Osteocyte (in vitro differentiated cells): ENCODE results near the gene ABAT. TPM values are rescaled to one million over a fixed set of nuclear protein-coding genes. Genes with fewer than 3 reads are reported as not detected.
"Not testable (repeated sequence)": the region's sequence is repeated elsewhere in the genome, so short reads cannot be mapped to it uniquely, and the experiment has no call there.

Experiments used
- DNase-seq: peaks from one replicate; pipeline ENCODE4 v3.0.0; 2021; ENCODE audit warnings: mixed read lengths; ENCODE audit not compliant: unreplicated experiment; ENCODE audit errors: extremely low spot score
- H3K27ac Mint-ChIP-seq: one replicate; pipeline ENCODE4 v1.8.0; 2021; ENCODE audit warnings: mild to moderate bottlenecking, mixed read lengths; ENCODE audit not compliant: unreplicated experiment
- H3K27me3 Mint-ChIP-seq: one replicate; pipeline ENCODE4 v1.8.0; 2021; ENCODE audit warnings: mixed read lengths; ENCODE audit not compliant: unreplicated experiment
- H3K36me3 Mint-ChIP-seq: one replicate; pipeline ENCODE4 v1.8.0; 2021; ENCODE audit warnings: mixed read lengths; ENCODE audit not compliant: unreplicated experiment
- H3K4me1 Mint-ChIP-seq: one replicate; pipeline ENCODE4 v1.8.0; 2021; ENCODE audit warnings: mixed read lengths; ENCODE audit not compliant: unreplicated experiment
- H3K4me3 Mint-ChIP-seq: one replicate; pipeline ENCODE4 v1.8.0; 2021; ENCODE audit warnings: mild to moderate bottlenecking, moderate library complexity, mixed read lengths; ENCODE audit not compliant: unreplicated experiment
- H3K9me3 Mint-ChIP-seq: one replicate; pipeline ENCODE4 v1.8.0; 2021; ENCODE audit warnings: mixed read lengths; ENCODE audit not compliant: unreplicated experiment
- CTCF ChIP-seq: fragments of 200-600 bp; sonication (generic); IDR thresholded peaks from 2 replicates; pipeline ENCODE4 v1.5.0; 2021; ENCODE audit warnings: antibody characterized with exemption, mild to moderate bottlenecking, moderate library complexity
- total RNA-seq: library from RNA; stranded (reverse); gene quantifications from 2 replicates; pipeline ENCODE4 v1.2.1, GENCODE V29; 2021

ABAT gene
- total RNA-seq, 1 donor from 2014 or later = 3.0 TPM

- H3K27ac Mint-ChIP-seq = peak overlapping the region; percentile 78
- no peaks in the 10 kb centered on the region for H3K27me3 Mint-ChIP-seq
- peaks cover 10% of the 10 kb centered on the region for H3K36me3 Mint-ChIP-seq
- H3K9me3 Mint-ChIP-seq = no peaks in the 10 kb centered on the region
- peak overlapping the region; percentile 98 for H3K4me3 Mint-ChIP-seq
- H3K4me1 Mint-ChIP-seq = peaks cover 27% of the 10 kb centered on the region
- no peak for DNase-seq
- no peak for TF ChIP-seq CTCF
Observed at GRCh38 chr16:8798535-8799157, 124.2 kb downstream of the ABAT start.

DNA sequence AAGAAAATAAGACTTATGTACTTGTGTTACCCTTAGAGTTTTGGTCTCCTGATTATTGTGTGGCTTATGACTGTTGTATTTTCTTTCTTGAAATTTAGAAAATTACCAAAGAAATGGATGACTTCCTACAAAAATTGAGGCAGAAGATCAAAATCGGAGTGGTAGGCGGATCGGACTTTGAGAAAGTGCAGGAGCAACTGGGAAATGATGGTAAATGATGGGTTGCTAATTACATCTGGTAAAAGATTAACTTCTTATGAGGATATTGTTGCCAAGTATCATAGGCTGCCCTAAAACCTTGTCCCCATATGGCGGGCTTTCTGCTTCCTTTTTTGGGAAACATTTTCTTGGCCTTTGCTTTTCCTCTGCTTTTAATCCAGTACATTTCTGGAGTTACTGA lies 127.3 kb downstream of the ABAT start:
- no peak for TF ChIP-seq CTCF
- H3K27me3 Mint-ChIP-seq = no peaks in the 10 kb centered on the region
- peaks cover 23% of the 10 kb centered on the region for H3K36me3 Mint-ChIP-seq

GRCh38 chr16:8803733-8804132 lies 129.3 kb downstream of the ABAT start:
- H3K36me3 Mint-ChIP-seq = peaks cover 34% of the 10 kb centered on the region
- not testable (repeated sequence) for H3K27ac Mint-ChIP-seq, H3K4me3 Mint-ChIP-seq, H3K27me3 Mint-ChIP-seq, DNase-seq, H3K9me3 Mint-ChIP-seq
- H3K4me1 Mint-ChIP-seq = peaks cover 13% of the 10 kb centered on the region

More for the DNA sequence above, 127.3 kb downstream of the ABAT start:
- H3K27ac Mint-ChIP-seq = no peak overlapping the region
- H3K4me3 Mint-ChIP-seq = no peak overlapping the region
- DNase-seq = no peak
- peaks cover 23% of the 10 kb centered on the region for H3K4me1 Mint-ChIP-seq
- H3K9me3 Mint-ChIP-seq = no peaks in the 10 kb centered on the region

GRCh38 chr16:8804313-8804712 lies 129.9 kb downstream of the ABAT start:
- Mint-ChIP-seq H3K4me3 (no peak overlapping the region), H3K27me3 (no peaks in the 10 kb centered on the region), H3K9me3 (no peaks in the 10 kb centered on the region), H3K27ac (no peak overlapping the region), H3K4me1 (peaks cover 7% of the 10 kb centered on the region), H3K36me3 (peaks cover 39% of the 10 kb centered on the region)
- DNase-seq = no peak
- TF ChIP-seq CTCF = no peak

GRCh38 chr16:8806272-8806983 lies 132.0 kb downstream of the ABAT start:
- Mint-ChIP-seq H3K36me3 (peaks cover 52% of the 10 kb centered on the region), H3K27me3 (no peaks in the 10 kb centered on the region), H3K4me1 (no peaks in the 10 kb centered on the region), H3K4me3 (no peak overlapping the region), H3K27ac (no peak overlapping the region), H3K9me3 (no peaks in the 10 kb centered on the region)
- no peak for DNase-seq
- TF ChIP-seq CTCF = no peak
